Natural killer cell (primary cell): ENCODE data around the gene ADPRH. TPM values are rescaled to one million over a fixed set of nuclear protein-coding genes. Genes with fewer than 3 reads are reported as not detected.
"Not testable (repeated sequence)": the region's sequence is repeated elsewhere in the genome, so short reads cannot be mapped to it uniquely, and the experiment has no call there.

ENCODE experiments used
- ATAC-seq, 3 donors: fragments of 150-1000 bp in 2 of 3; fragments of 200-7000 bp in 1 of 3; cut with Tn5 transposase; 1 replicate in 1 of 3; 2 replicates in 2 of 3; pipeline ENCODE4 v1.10.0; 2021; ENCODE audit warnings: mild to moderate bottlenecking in 2 of 3, moderate library complexity in 2 of 3
- DNase-seq, 2 donors: peaks; one replicate each; pipeline versions ENCODE4 v3.0.0 to v3.0.0-alpha.2; 2013 to 2021; ENCODE audit warnings: mixed read lengths in 1 of 2
- H3K27ac ChIP-seq: one replicate; pipeline ENCODE4 v1.5.1; 2013; ENCODE audit warnings: mild to moderate bottlenecking, low read length
- H3K27me3 ChIP-seq: one replicate; pipeline ENCODE4 v1.6.1; 2013; ENCODE audit warnings: low read length; ENCODE audit not compliant: control insufficient read depth, insufficient read depth
- H3K36me3 ChIP-seq: one replicate; pipeline ENCODE4 v1.6.1; 2013; ENCODE audit warnings: low read length; ENCODE audit not compliant: control insufficient read depth, insufficient read depth
- H3K4me1 ChIP-seq: one replicate; pipeline ENCODE4 v1.6.1; 2013; ENCODE audit warnings: low read length; ENCODE audit not compliant: control insufficient read depth, insufficient read depth
- H3K4me3 ChIP-seq: one replicate; pipeline ENCODE4 v1.5.1; 2013; ENCODE audit warnings: low read length
- H3K9me3 ChIP-seq: one replicate; pipeline ENCODE4 v1.6.1; 2013; ENCODE audit warnings: low read length; ENCODE audit not compliant: control insufficient read depth, insufficient read depth
- H3K27ac Mint-ChIP-seq, 2 donors: one replicate each; pipeline ENCODE4 v1.8.0; 2022; ENCODE audit warnings: mild to moderate bottlenecking in 2 of 2, mixed read lengths in 2 of 2, moderate library complexity in 1 of 2
- H3K27me3 Mint-ChIP-seq, 2 donors: one replicate each; pipeline ENCODE4 v1.8.0; 2022; ENCODE audit warnings: low read depth in 2 of 2, mixed read lengths in 2 of 2
- H3K36me3 Mint-ChIP-seq: one replicate; pipeline ENCODE4 v1.8.0; 2022; ENCODE audit warnings: mixed read lengths
- H3K4me1 Mint-ChIP-seq, 2 donors: one replicate each; pipeline ENCODE4 v1.8.0; 2022; ENCODE audit warnings: mixed read lengths in 2 of 2
- H3K4me3 Mint-ChIP-seq: one replicate; pipeline ENCODE4 v1.8.0; 2022; ENCODE audit warnings: mild to moderate bottlenecking, moderate library complexity, mixed read lengths
- H3K9me3 Mint-ChIP-seq, 2 donors: one replicate each; pipeline ENCODE4 v1.8.0; 2022; ENCODE audit warnings: mixed read lengths in 2 of 2
- WGBS: methylation state at CpG from one replicate; pipeline ENCODE4 v1.1.7; 2013; ENCODE audit warnings: missing lambda C conversion rate; ENCODE audit not compliant: insufficient coverage; 5-methylcytosine and 5-hydroxymethylcytosine counted together
- intact Hi-C: fragments of 100-400 bp; cut with micrococcal nuclease; formaldehyde crosslinking; loops from one replicate; pipeline ENCODE4 v1.14.2; 2022
- total RNA-seq, 4 donors: library from RNA; stranded (reverse); fragments of 120-200 nt in 1 of 4; gene quantifications; one replicate each; pipeline versions ENCODE4 v1.2.3 to v1.2.4, GENCODE V29; 2013 to 2022
- TF ChIP-seq, protein P1 (sequence below): fragments of 200-600 bp; IDR thresholded peaks from one replicate; pipeline ENCODE4 v1.8.0; 2022; ENCODE audit warnings: antibody characterized with exemption

The ADPRH gene
- total RNA-seq, 3 donors from 2014 or later (not counting 1 experiment from before 2014, with no cell fraction given), result 3.8 to 6.2 (median 4.5) TPM

- Mint-ChIP-seq H3K4me3 (no peak overlapping the region), H3K9me3 (no peaks in the 10 kb centered on the region), H3K27ac (no peak overlapping the region), H3K36me3 (no peaks in the 10 kb centered on the region), H3K4me1 (no peaks in the 10 kb centered on the region), H3K27me3 (peaks cover 0 to 11% of the 10 kb centered on the region in 2 donors)
- intact Hi-C loops, result no loop called here
- DNase-seq (no peak), ATAC-seq (no peak)
- whole genome bisulfite sequencing, result 54% methylated on average over 5 of the region's 6 CpGs
- no peak overlapping the region for H3K27ac ChIP-seq
- no peaks in the 10 kb centered on the region for H3K9me3 ChIP-seq
- H3K4me3 ChIP-seq, result no peak overlapping the region
- no peaks in the 10 kb centered on the region for H3K4me1 ChIP-seq
- H3K36me3 ChIP-seq, result no peaks in the 10 kb centered on the region
- TF ChIP-seq, protein P1, sequence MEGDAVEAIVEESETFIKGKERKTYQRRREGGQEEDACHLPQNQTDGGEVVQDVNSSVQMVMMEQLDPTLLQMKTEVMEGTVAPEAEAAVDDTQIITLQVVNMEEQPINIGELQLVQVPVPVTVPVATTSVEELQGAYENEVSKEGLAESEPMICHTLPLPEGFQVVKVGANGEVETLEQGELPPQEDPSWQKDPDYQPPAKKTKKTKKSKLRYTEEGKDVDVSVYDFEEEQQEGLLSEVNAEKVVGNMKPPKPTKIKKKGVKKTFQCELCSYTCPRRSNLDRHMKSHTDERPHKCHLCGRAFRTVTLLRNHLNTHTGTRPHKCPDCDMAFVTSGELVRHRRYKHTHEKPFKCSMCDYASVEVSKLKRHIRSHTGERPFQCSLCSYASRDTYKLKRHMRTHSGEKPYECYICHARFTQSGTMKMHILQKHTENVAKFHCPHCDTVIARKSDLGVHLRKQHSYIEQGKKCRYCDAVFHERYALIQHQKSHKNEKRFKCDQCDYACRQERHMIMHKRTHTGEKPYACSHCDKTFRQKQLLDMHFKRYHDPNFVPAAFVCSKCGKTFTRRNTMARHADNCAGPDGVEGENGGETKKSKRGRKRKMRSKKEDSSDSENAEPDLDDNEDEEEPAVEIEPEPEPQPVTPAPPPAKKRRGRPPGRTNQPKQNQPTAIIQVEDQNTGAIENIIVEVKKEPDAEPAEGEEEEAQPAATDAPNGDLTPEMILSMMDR, result no peak
- H3K27me3 ChIP-seq, result no peaks in the 10 kb centered on the region
Measured at GRCh38 chr3:119589102-119589773, 9.9 kb downstream of the ADPRH start.

GRCh38 chr3:119590706-119591105 is 11.4 kb downstream of the ADPRH start:
- TF ChIP-seq, protein P1, result no peak
- no peak for ATAC-seq

GRCh38 chr3:119592861-119593260 is 13.6 kb downstream of the ADPRH start:
- Histone ChIP-seq H3K27ac (no peak overlapping the region), H3K4me1 (peaks cover 4% of the 10 kb centered on the region), H3K36me3 (no peaks in the 10 kb centered on the region), H3K27me3 (no peaks in the 10 kb centered on the region), H3K9me3 (no peaks in the 10 kb centered on the region), H3K4me3 (no peak overlapping the region)
- TF ChIP-seq, protein P1, result no peak
- intact Hi-C loops, result no loop called here
- Mint-ChIP-seq H3K27ac (no peak overlapping the region), H3K36me3 (no peaks in the 10 kb centered on the region), H3K4me3 (no peak overlapping the region), H3K27me3 (peaks cover 0 to 11% of the 10 kb centered on the region in 2 donors), H3K9me3 (no peaks in the 10 kb centered on the region), H3K4me1 (no peaks in the 10 kb centered on the region)
- ATAC-seq (no peak), DNase-seq (no peak)
- 73% methylated on average over 1 of the region's 1 CpG for WGBS

More at GRCh38 chr3:119590706-119591105, 11.4 kb downstream of the ADPRH start:
- Histone ChIP-seq H3K9me3 (no peaks in the 10 kb centered on the region), H3K36me3 (no peaks in the 10 kb centered on the region), H3K27ac (no peak overlapping the region), H3K27me3 (no peaks in the 10 kb centered on the region), H3K4me1 (peaks cover under 1% of the 10 kb centered on the region), H3K4me3 (no peak overlapping the region)
- Mint-ChIP-seq H3K9me3 (no peaks in the 10 kb centered on the region), H3K27me3 (peaks cover 0 to 11% of the 10 kb centered on the region in 2 donors), H3K27ac (no peak overlapping the region), H3K36me3 (no peaks in the 10 kb centered on the region), H3K4me3 (no peak overlapping the region), H3K4me1 (no peaks in the 10 kb centered on the region)
- no peak for DNase-seq
- intact Hi-C loops, result no loop called here
- WGBS, result 95% methylated on average over 1 of the region's 1 CpG

- H3K27me3 ChIP-seq, result no peaks in the 10 kb centered on the region
- TF ChIP-seq, protein P1, result no peak
- no peak overlapping the region for H3K27ac ChIP-seq
- Mint-ChIP-seq H3K4me1 (no peaks in the 10 kb centered on the region), H3K27me3 (peaks cover 0 to 11% of the 10 kb centered on the region in 2 donors), H3K9me3 (no peaks in the 10 kb centered on the region), H3K27ac (no peak overlapping the region), H3K4me3 (no peak overlapping the region), H3K36me3 (no peaks in the 10 kb centered on the region)
- no peaks in the 10 kb centered on the region for H3K9me3 ChIP-seq
- intact Hi-C loops, result no loop called here
- H3K36me3 ChIP-seq, result no peaks in the 10 kb centered on the region
- no peak for ATAC-seq
- WGBS, result 89% methylated on average over 5 of the region's 5 CpGs
- peaks cover 4% of the 10 kb centered on the region for H3K4me1 ChIP-seq
- DNase-seq, result no peak
- no peak overlapping the region for H3K4me3 ChIP-seq
Measured at GRCh38 chr3:119594066-119594465, 14.8 kb downstream of the ADPRH start.

DNA sequence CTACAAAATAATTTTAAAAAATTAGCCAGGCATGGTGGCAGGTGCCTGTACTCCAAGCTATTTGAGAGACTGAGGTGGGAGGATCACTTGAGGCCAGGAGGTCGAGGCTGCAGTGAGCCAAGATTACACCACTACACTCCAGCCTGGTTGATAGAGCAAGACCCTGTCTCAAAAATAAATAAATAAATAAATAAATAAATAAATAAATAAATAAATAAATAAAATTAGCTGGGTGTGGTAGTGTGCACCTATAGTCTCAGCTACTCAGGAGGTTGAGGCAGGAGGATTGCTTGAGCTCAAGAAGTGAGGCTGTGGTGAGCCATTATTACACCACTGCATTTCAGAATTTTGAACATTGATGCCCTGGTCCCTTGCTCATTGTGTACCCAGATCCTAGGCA is 15.6 kb downstream of the ADPRH start:
- DNase-seq, H3K9me3 Mint-ChIP-seq, H3K4me3 ChIP-seq, H3K4me1 ChIP-seq, H3K36me3 Mint-ChIP-seq, H3K4me3 Mint-ChIP-seq, H3K27me3 ChIP-seq, H3K9me3 ChIP-seq, ATAC-seq, H3K27ac ChIP-seq, H3K4me1 Mint-ChIP-seq, intact Hi-C loops, H3K27ac Mint-ChIP-seq, H3K36me3 ChIP-seq: not testable (repeated sequence)
- no CpG with 5 or more reads among the region's 1 CpG for WGBS
- H3K27me3 Mint-ChIP-seq, result peaks cover 0 to 11% of the 10 kb centered on the region in 2 donors
